Stimulated activated CD4-positive, alpha-beta T cell treated with anti-CD3 and anti-CD28 coated beads, Interleukin-4, amount 100 ng/mL, for 4 hours (primary cell): Measurements from ENCODE around the gene RC3H2.

ENCODE experiments used
- DNase-seq, 2 experiments: peaks; one replicate each; pipeline ENCODE4 v3.0.0-alpha.2; 2020

Gene RC3H2

GRCh38 chr9:122797316-122798063 lies 107.7 kb downstream of the RC3H2 start:
- no peak for DNase-seq
